Measurements from ENCODE around the gene SNX32.

The SNX32 gene

DNA sequence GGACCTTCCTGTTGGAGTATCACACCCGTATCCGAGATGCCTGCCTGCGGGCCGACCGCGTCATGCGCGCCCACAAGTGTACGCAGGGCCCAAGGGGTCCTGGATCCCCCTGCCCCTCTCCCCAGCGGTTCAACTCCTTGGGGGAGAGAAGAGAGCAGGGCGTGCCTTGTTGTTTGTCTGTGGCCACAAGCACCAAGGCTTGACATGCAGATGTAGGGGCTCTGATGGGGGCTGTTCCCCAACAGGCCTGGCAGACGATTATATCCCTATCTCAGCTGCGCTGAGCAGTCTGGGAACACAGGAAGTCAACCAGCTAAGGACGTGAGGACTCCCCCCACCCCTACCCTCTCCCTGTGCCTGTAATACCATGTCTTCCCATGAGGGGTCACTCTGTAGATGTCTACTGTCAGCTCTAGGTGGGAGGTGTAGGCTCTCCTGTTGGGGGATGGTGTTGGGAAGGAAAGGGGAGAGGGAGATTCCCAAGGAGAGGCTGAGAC is 17.4 kb downstream of the SNX32 start:
- H3K4me3 ChIP-seq (ENCODE audit: insufficient read depth, low read length, poor library complexity, severe bottlenecking), result no peak overlapping the region
- TF ChIP-seq EZH2phosphoT487 (conservative IDR thresholded peaks at IDR 0.05; ENCODE audit: low read length), result no peak
- TF ChIP-seq CTCF (IDR thresholded peaks at IDR 0.05; ENCODE audit: insufficient read depth, low read length, poor library complexity, severe bottlenecking), result peak; percentile 57
- peaks cover 18% of the 10 kb centered on the region for H3K36me3 ChIP-seq (ENCODE audit: low read length)
- H3K9me2 ChIP-seq (replicated peaks; ENCODE audit: insufficient read depth, low read length), result no peaks in the 10 kb centered on the region
- H2AFZ ChIP-seq (ENCODE audit: low read depth, low read length, severe bottlenecking), result no peak overlapping the region
- peaks cover 10% of the 10 kb centered on the region for H3K79me2 ChIP-seq (ENCODE audit: insufficient read depth, low read length)
- no peaks in the 10 kb centered on the region for H3K9me3 ChIP-seq (ENCODE audit: insufficient read depth, low read length)
- H3F3A ChIP-seq (ENCODE audit: insufficient read depth), result peaks cover 19% of the 10 kb centered on the region; the same call in 1 of the 2 replicates
- no peaks in the 10 kb centered on the region for H3K27me3 ChIP-seq (ENCODE audit: low read length)
- no peak overlapping the region for H3K9ac ChIP-seq (ENCODE audit: low read length)
- H3K4me2 ChIP-seq (ENCODE audit: low read depth, low read length, poor library complexity, severe bottlenecking), result no peak overlapping the region
- H4K20me1 ChIP-seq (ENCODE audit: low read depth, low read length), result peaks cover 9% of the 10 kb centered on the region
- no peak overlapping the region for H3K27ac ChIP-seq (ENCODE audit: low read depth, low read length)

- peaks cover 26% of the 10 kb centered on the region for H3F3A ChIP-seq (ENCODE audit: insufficient read depth)
- TF ChIP-seq EZH2phosphoT487 (conservative IDR thresholded peaks at IDR 0.05; ENCODE audit: low read length) (no peak), CTCF (IDR thresholded peaks at IDR 0.05; ENCODE audit: insufficient read depth, low read length, poor library complexity, severe bottlenecking) (no peak)
- no peaks in the 10 kb centered on the region for H3K27me3 ChIP-seq (ENCODE audit: low read length)
- H3K4me3 ChIP-seq (ENCODE audit: insufficient read depth, low read length, poor library complexity, severe bottlenecking), result no peak overlapping the region
- no peak overlapping the region for H3K27ac ChIP-seq (ENCODE audit: low read depth, low read length)
- H3K9ac ChIP-seq (ENCODE audit: low read length), result no peak overlapping the region
- H3K9me3 ChIP-seq (ENCODE audit: insufficient read depth, low read length), result no peaks in the 10 kb centered on the region
- no peaks in the 10 kb centered on the region for H3K9me2 ChIP-seq (replicated peaks; ENCODE audit: insufficient read depth, low read length)
- peaks cover 18% of the 10 kb centered on the region for H3K79me2 ChIP-seq (ENCODE audit: insufficient read depth, low read length)
- peaks cover 24% of the 10 kb centered on the region for H3K36me3 ChIP-seq (ENCODE audit: low read length)
- H2AFZ ChIP-seq (ENCODE audit: low read depth, low read length, severe bottlenecking), result no peak overlapping the region
- peaks cover 16% of the 10 kb centered on the region for H4K20me1 ChIP-seq (ENCODE audit: low read depth, low read length)
- H3K4me2 ChIP-seq (ENCODE audit: low read depth, low read length, poor library complexity, severe bottlenecking), result no peak overlapping the region
Observed at GRCh38 chr11:65851811-65852507, 18.2 kb downstream of the SNX32 start.

DNA sequence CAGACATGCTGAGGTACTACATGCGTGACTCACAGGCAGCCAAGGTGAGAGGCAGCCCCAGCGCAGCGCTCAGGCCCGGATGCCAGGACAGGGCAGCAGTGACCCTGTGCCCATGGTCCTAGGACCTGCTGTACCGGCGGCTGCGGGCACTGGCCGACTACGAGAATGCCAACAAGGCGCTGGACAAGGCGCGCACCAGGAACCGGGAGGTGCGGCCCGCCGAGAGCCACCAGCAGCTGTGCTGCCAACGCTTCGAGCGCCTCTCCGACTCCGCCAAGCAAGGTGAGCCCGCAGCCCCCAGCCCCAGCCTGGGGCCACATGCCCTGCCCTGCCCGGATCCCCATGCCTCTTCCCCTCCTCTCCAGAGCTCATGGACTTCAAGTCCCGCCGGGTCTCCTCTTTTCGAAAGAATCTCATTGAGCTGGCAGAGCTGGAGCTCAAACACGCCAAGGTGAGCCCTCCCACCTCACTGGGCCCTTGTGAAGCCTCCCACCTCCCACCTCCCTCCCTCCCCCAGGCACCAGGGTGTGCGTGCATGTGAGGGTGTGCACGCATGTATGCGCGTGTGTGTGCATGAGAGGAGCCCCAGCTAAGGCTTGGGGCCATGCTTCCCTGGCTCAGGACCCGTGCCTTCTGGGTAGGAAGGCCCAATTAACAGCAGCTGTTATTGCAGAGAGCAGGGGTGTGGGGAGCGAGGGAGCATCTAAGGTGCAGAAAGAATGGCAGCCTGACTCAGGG is 18.9 kb downstream of the SNX32 start:
- peaks cover 24% of the 10 kb centered on the region for H3K36me3 ChIP-seq (ENCODE audit: low read length)

More for the DNA sequence above, 18.9 kb downstream of the SNX32 start:
- Histone ChIP-seq H3K27ac (ENCODE audit: low read depth, low read length) (no peak overlapping the region), H3K4me2 (ENCODE audit: low read depth, low read length, poor library complexity, severe bottlenecking) (no peak overlapping the region), H3K79me2 (ENCODE audit: insufficient read depth, low read length) (peaks cover 26% of the 10 kb centered on the region), H3K9ac (ENCODE audit: low read length) (no peak overlapping the region), H3K9me2 (replicated peaks; ENCODE audit: insufficient read depth, low read length) (no peaks in the 10 kb centered on the region), H3K9me3 (ENCODE audit: insufficient read depth, low read length) (no peaks in the 10 kb centered on the region), H3F3A (ENCODE audit: insufficient read depth) (peaks cover 26% of the 10 kb centered on the region), H3K27me3 (ENCODE audit: low read length) (no peaks in the 10 kb centered on the region), H4K20me1 (ENCODE audit: low read depth, low read length) (peaks cover 16% of the 10 kb centered on the region), H3K4me3 (ENCODE audit: insufficient read depth, low read length, poor library complexity, severe bottlenecking) (no peak overlapping the region), H2AFZ (ENCODE audit: low read depth, low read length, severe bottlenecking) (no peak overlapping the region)
- TF ChIP-seq CTCF (IDR thresholded peaks at IDR 0.05; ENCODE audit: insufficient read depth, low read length, poor library complexity, severe bottlenecking) (no peak), EZH2phosphoT487 (conservative IDR thresholded peaks at IDR 0.05; ENCODE audit: low read length) (no peak)

Measured in SU-DHL-6 (cell line).